ENCODE measurements around the gene THSD4.
"Not testable (repeated sequence)": the region's sequence is repeated elsewhere in the genome, so short reads cannot be mapped to it uniquely, and the experiment has no call there.

Gene THSD4

DNA sequence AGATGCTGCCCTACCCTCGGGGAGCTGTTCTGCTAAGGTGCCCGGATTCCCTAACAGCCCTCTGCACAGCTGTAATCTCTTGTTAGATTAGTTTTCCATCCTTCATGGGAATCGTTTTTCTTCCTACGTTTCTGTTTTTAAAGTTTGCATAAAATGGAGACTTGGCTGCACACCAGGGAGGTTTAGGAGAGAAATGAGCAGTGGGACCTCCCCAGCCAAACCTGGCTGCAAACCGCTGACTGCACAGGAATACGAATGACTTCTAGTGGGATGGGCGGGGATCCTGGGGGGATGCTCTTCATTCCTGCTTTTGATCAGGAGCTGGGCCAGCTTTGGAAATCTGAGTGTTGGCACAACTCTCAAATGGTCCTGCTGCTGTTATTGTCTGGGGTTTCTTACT is 77.5 kb downstream of the THSD4 start:
- no peak for DNase-seq
- ATAC-seq = no peak

- no peak for DNase-seq
- ATAC-seq = no peak
These were observed 79.0 kb downstream of the THSD4 start for GRCh38 chr15:71194286-71194685.

GRCh38 chr15:71195242-71195641 is 80.0 kb downstream of the THSD4 start:
- ATAC-seq = no peak
- no peak for DNase-seq

GRCh38 chr15:71197620-71198019 is 82.3 kb downstream of the THSD4 start:
- DNase-seq (no peak), ATAC-seq (no peak)

GRCh38 chr15:71198846-71199245 is 83.6 kb downstream of the THSD4 start:
- no peak for ATAC-seq
- DNase-seq = no peak

DNA sequence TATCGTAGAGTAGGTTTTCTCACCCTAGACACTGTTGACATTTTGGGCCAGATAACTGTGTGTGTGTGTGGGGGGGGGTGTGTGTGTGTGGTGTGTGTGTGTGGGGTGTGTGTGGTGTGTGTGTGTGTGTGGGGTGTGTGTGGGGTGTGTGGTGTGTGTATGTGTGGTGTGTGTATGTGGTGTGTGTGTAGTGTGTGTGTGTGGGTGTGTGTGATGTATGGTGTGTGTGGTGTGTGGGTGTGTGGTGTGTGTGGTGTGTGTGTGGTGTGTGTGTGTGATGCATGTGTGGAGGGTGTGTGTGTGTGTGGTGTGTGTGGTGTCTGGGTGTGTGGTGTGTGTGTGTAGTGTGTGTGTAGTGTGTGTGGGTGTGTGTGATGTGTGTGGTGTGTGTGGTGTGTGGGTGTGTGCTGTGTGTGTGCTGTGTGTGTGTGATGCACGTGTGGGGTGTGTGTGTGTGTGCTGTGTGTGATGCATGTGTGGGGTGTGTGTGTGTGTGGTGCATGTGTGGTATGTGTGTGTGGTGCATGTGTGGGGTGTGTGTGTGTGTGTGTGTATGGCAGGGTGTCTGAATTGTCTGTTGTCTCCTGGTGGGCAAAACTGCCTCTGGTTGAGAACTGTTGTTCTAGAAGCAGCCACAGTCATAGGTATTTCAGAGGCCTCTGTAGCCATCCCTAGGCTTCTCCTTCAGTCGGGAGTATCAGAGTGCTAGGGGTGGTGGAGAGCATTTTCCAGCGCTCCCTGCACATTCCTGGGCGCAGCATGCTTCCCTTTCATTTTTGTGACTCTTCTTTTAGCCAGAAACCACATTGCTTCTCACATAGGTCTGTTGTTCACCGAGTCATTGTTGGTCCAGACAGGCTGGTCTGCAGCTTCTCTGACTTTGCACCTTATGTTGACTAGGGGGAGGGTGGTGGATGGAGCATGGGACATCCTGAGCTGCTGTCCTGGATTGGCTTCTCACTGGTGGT is 84.4 kb downstream of the THSD4 start:
- ATAC-seq (no peak), DNase-seq (no peak)

- DNase-seq (no peak), ATAC-seq (no peak)
These were observed 86.2 kb downstream of the THSD4 start for GRCh38 chr15:71201477-71201876.

GRCh38 chr15:71202712-71203111 is 87.4 kb downstream of the THSD4 start:
- ATAC-seq (no peak), DNase-seq (no peak)

DNA sequence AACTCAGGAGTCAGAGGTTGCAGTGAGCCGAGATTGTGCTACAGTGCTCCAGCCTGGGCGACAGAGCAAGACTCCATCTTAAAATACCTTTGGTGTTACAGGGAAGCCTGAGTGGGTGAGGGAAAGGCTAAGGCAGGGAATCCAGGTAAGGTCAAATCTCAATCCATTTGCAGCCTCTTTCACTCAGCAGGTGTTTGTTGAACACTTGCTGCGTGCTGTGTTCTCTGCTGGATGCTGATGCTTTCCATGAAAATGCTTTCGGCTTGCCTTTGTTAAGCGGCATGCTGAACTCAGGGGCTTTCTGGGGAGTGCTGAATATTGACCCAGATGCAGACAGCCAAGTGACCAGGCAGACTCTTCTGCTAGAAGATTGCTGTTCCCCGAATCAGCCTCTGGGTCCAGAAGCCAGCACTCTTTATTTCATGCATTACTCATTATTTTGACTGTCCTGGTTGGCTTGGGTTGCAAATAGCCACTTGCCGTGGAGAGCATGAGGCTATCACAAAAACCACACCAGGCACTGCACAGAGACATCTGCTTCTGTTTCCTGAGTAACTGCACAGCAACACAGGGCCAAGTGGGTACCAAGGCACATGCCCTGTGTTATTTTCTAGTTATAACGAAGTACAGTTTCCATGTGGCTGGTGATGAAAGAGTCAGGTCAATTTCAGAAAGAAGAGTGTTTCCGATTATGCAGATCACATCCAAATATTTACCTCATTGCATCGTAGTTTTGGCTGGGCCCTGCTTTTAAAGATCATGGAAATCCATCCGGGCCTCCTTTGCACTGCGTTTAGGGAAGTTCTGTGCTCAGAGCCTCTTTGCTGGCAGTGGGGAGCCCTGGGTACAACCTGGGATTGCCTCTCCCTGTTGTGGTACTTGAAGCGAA is 88.6 kb downstream of the THSD4 start:
- DNase-seq (no peak), ATAC-seq (no peak)

GRCh38 chr15:71207141-71207540 is 91.9 kb downstream of the THSD4 start:
- no peak for ATAC-seq
- DNase-seq = no peak

GRCh38 chr15:71212146-71212545 is 96.9 kb downstream of the THSD4 start:
- no peak for ATAC-seq
- no peak for DNase-seq

GRCh38 chr15:71213943-71214342 is 98.7 kb downstream of the THSD4 start:
- not testable (repeated sequence) for ATAC-seq, DNase-seq

DNA sequence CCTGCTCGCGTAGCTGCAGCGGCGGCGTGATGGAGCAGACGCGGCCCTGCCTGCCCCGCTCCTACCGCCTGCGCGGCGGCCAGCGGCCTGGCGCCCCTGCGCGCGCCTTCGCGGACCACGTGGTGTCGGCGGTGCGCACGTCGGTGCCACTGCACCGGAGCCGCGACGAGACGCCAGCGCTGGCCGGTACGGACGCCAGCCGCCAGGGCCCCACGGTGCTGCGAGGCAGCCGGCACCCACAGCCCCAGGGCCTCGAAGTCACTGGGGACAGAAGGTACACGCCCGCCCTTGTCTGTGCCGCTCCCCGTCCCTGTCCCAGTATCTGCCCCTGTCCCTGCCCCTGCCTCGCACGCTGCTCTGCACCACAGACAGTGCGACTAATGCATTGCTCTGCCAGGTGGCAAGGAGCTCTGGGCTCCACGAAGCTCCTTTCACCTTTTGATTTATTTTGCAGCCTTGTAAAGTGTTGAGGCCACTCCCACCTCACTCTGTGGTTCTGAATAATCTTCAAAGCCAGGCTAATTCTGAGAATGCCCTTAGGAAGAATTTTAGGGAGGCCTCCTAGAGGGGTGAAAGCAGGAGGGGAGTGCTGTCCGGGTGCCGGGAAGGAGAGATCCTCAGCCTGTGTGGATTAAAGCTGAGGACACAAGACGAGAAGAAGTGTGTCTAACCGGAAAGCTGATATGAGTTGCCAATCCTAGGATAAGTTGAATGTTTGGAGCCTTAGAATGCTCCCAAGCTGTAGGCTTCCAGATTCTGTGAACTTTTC is 100.0 kb downstream of the THSD4 start:
- ATAC-seq = no peak

DNA sequence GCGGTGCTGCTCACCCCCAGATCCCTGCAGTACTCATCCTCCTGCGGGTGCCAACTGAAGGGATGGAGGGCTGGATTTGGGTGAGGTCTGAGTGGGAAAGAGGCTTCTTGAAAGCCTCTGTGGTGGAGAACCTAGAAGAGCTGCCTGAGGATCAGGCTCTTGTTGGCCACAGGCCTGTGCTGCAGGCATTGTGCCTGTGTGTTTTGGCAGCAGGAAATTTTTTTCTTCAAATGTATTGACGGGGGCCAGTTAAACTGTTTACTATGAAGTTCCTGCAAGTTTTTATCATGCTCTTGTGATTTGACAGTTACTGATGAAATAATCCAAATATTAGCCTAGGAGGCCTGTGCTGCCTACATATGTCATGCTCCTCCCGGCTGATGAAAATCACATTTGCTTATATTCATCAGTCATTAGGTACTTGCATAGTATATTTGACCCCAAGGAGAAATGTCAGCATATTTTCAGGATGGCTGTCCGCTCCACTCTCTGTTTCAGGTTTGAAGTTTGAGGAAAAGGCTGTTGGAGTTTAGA is 103.1 kb downstream of the THSD4 start:
- ATAC-seq = no peak
- no peak for DNase-seq

More for the DNA sequence above, 100.0 kb downstream of the THSD4 start:
- no peak for DNase-seq

DNA sequence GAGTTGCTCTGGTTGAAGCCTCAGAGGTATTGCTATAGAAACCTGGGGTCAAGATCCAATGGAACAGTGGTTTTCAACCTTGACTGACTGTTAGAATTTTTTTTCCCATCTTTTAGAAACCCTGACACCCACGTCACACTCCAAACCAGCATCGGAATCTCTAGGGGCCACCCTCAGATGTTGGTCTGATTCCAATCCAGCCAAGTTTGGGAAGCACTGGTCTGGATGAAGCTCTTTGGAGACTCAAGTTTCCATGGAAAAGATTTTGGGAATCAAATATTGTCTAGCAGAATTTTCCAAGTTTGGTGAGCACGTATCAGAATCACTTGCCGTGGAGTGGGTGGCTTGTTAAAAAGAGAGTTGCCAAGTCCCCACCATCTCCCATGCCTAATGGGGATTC is 103.8 kb downstream of the THSD4 start:
- ATAC-seq (no peak), DNase-seq (no peak)

GRCh38 chr15:71219645-71220044 is 104.4 kb downstream of the THSD4 start:
- DNase-seq (no peak), ATAC-seq (no peak)

GRCh38 chr15:71220828-71221227 is 105.6 kb downstream of the THSD4 start:
- no peak for DNase-seq
- ATAC-seq = no peak

DNA sequence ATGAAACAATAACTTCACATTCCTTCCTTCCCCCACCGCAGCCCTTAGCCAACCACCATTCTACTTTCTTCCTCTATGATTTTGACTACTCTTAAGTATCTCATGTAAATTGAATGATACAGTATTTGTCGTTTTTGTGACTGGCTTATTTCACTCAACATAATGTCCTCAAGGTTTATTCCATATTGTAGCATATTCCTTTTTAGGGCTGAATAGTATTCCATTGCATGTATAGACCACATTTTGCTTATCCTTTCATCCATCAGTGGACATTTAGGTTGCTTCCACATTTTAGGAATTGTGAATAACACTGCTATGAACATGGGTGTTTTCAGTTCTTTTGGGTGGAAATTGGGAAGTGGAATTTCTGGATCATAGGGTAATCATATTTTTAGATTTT is 106.1 kb downstream of the THSD4 start:
- no peak for ATAC-seq
- DNase-seq = no peak

- ATAC-seq (no peak), DNase-seq (no peak)
These were observed 108.2 kb downstream of the THSD4 start for GRCh38 chr15:71223516-71223915.

DNA sequence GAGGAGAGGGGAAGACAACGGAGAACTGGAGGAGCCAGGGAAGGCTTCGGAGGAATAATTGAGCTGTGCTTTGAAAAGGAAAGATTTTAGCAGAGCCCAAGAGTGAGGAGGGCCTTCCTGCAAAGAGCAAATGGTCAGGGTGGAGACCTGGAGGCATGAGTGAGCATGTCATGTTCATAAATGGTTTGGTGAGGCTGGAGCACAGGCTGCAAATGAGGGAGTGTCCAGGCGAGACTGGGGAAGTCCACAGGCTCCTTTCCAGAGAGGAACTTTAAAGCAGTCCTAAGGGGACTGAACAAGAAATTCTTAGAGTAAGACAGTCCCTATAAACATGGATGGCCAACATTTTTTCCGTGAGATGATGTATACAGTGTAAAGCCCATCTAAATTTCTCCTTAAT is 108.8 kb downstream of the THSD4 start:
- ATAC-seq (no peak), DNase-seq (no peak)

- ATAC-seq = no peak
These were observed 110.6 kb downstream of the THSD4 start for GRCh38 chr15:71225851-71226250.

More at GRCh38 chr15:71225851-71226250, 110.6 kb downstream of the THSD4 start:
- DNase-seq = no peak
